Mesendoderm (in vitro differentiated cells): ENCODE results near the gene NOVA1.

Experiments
- DNase-seq: peaks from one replicate; pipeline ENCODE4 v3.0.0; 2013
- H2AK5ac ChIP-seq: 2 replicates; pipeline ENCODE4 v1.6.1; 2013; ENCODE audit warnings: low read length, inconsistent platforms
- H2BK120ac ChIP-seq: 2 replicates; pipeline ENCODE4 v1.6.1; 2013; ENCODE audit warnings: low read depth, mild to moderate bottlenecking, low read length, moderate library complexity, mixed read lengths
- H2BK15ac ChIP-seq: replicated peaks from 2 replicates; pipeline ENCODE4 v1.6.1; 2013; ENCODE audit warnings: low read depth, mild to moderate bottlenecking, moderate library complexity
- H2BK5ac ChIP-seq: 2 replicates; pipeline ENCODE4 v1.6.1; 2013; ENCODE audit warnings: low read length, inconsistent platforms
- H3K18ac ChIP-seq: 2 replicates; pipeline ENCODE4 v1.6.1; 2013; ENCODE audit warnings: mild to moderate bottlenecking, low read length, mixed read lengths
- H3K23ac ChIP-seq: one replicate; pipeline ENCODE4 v1.6.1; 2013; ENCODE audit warnings: low read length
- H3K27ac ChIP-seq: 2 replicates; pipeline ENCODE4 v1.5.1; 2013; ENCODE audit warnings: low read depth, mild to moderate bottlenecking, inconsistent platforms, low read length, moderate library complexity
- H3K27me3 ChIP-seq: 2 replicates; pipeline ENCODE4 v1.6.1; 2013; ENCODE audit warnings: low read length, control low read depth, mild to moderate bottlenecking, inconsistent platforms; ENCODE audit not compliant: insufficient read depth, poor library complexity
- H3K36me3 ChIP-seq: 2 replicates; pipeline ENCODE4 v1.6.1; 2013; ENCODE audit warnings: low read length, inconsistent platforms; ENCODE audit not compliant: control insufficient read depth, insufficient read depth
- H3K4ac ChIP-seq: one replicate; pipeline ENCODE4 v1.6.1; 2013; ENCODE audit warnings: low read depth, mild to moderate bottlenecking, low read length, moderate library complexity
- H3K4me1 ChIP-seq: 2 replicates; pipeline ENCODE4 v1.6.1; 2013; ENCODE audit warnings: low read depth, low read length, inconsistent platforms; ENCODE audit not compliant: control insufficient read depth
- H3K4me2 ChIP-seq: 2 replicates; pipeline ENCODE4 v1.6.1; 2013; ENCODE audit warnings: low read length
- H3K4me3 ChIP-seq: 2 replicates; pipeline ENCODE4 v1.5.1; 2013; ENCODE audit warnings: mild to moderate bottlenecking, low read length
- H3K56ac ChIP-seq: one replicate; pipeline ENCODE4 v1.6.1; 2013; ENCODE audit warnings: low read length
- H3K79me1 ChIP-seq: 2 replicates; pipeline ENCODE4 v1.6.1; 2013; ENCODE audit warnings: low read length, inconsistent platforms
- H3K79me2 ChIP-seq: 2 replicates; pipeline ENCODE4 v1.6.1; 2013; ENCODE audit warnings: mild to moderate bottlenecking, low read length; ENCODE audit not compliant: control insufficient read depth, insufficient read depth
- H3K9ac ChIP-seq: 2 replicates; pipeline ENCODE4 v1.6.1; 2013; ENCODE audit warnings: low read length, inconsistent platforms
- H4K5ac ChIP-seq: one replicate; pipeline ENCODE4 v1.6.1; 2013; ENCODE audit warnings: low read length
- H4K8ac ChIP-seq: one replicate; pipeline ENCODE4 v1.6.1; 2013; ENCODE audit warnings: low read depth, mild to moderate bottlenecking, control low read depth, low read length, moderate library complexity
- WGBS: extraction: QIAGEN DNeasy Blood & Tissue Kit; methylation state at CpG from one replicate; pipeline ENCODE4 v1.1.7; 2013; ENCODE audit warnings: low lambda C conversion rate, missing lambda C conversion rate; ENCODE audit not compliant: insufficient coverage; ENCODE audit errors: extremely low coverage; 5-methylcytosine and 5-hydroxymethylcytosine counted together

Gene NOVA1

GRCh38 chr14:26517771-26518170 is 80.1 kb downstream of the NOVA1 start:
- no peak overlapping the region for H4K5ac ChIP-seq
- no peak overlapping the region for H3K4me2 ChIP-seq
- no peaks in the 10 kb centered on the region for H3K4me1 ChIP-seq
- H2BK15ac ChIP-seq = no peak overlapping the region
- H3K18ac ChIP-seq = no peak overlapping the region
- H3K4ac ChIP-seq = no peak overlapping the region
- no peak overlapping the region for H2BK5ac ChIP-seq
- no peak overlapping the region for H3K23ac ChIP-seq
- H4K8ac ChIP-seq = no peak overlapping the region
- H3K79me1 ChIP-seq = no peaks in the 10 kb centered on the region
- no peak overlapping the region for H2AK5ac ChIP-seq
- DNase-seq = no peak
- no peak overlapping the region for H2BK120ac ChIP-seq
- H3K9ac ChIP-seq = no peak overlapping the region
- H3K36me3 ChIP-seq = no peaks in the 10 kb centered on the region
- H3K56ac ChIP-seq = no peak overlapping the region
- no peaks in the 10 kb centered on the region for H3K79me2 ChIP-seq
- H3K27ac ChIP-seq = no peak overlapping the region
- H3K27me3 ChIP-seq = no peaks in the 10 kb centered on the region
- no peak overlapping the region for H3K4me3 ChIP-seq

GRCh38 chr14:26500028-26500427 is 97.8 kb downstream of the NOVA1 start:
- peak; percentile 4 for DNase-seq
- no peak overlapping the region for H3K4ac ChIP-seq
- no peak overlapping the region for H3K9ac ChIP-seq
- no peak overlapping the region for H3K27ac ChIP-seq
- H2BK120ac ChIP-seq = no peak overlapping the region
- H2BK15ac ChIP-seq = no peak overlapping the region
- peaks cover 2% of the 10 kb centered on the region for H3K4me1 ChIP-seq
- no peaks in the 10 kb centered on the region for H3K79me1 ChIP-seq
- H3K23ac ChIP-seq = no peak overlapping the region
- no peak overlapping the region for H4K8ac ChIP-seq
- H3K36me3 ChIP-seq = no peaks in the 10 kb centered on the region
- H2AK5ac ChIP-seq = no peak overlapping the region
- no peak overlapping the region for H3K18ac ChIP-seq
- H3K4me2 ChIP-seq = no peak overlapping the region
- H2BK5ac ChIP-seq = no peak overlapping the region
- H3K27me3 ChIP-seq = no peaks in the 10 kb centered on the region
- H3K79me2 ChIP-seq = no peaks in the 10 kb centered on the region
- no peak overlapping the region for H4K5ac ChIP-seq
- H3K4me3 ChIP-seq = no peak overlapping the region
- WGBS = no CpG with 5 or more reads among the region's 2 CpGs
- no peak overlapping the region for H3K56ac ChIP-seq

GRCh38 chr14:26499546-26499945 is 98.3 kb downstream of the NOVA1 start:
- Histone ChIP-seq H3K23ac (no peak overlapping the region), H2BK120ac (no peak overlapping the region), H3K4ac (no peak overlapping the region), H3K36me3 (no peaks in the 10 kb centered on the region), H3K4me3 (no peak overlapping the region), H2BK5ac (no peak overlapping the region), H3K27ac (no peak overlapping the region), H3K27me3 (no peaks in the 10 kb centered on the region), H4K5ac (no peak overlapping the region), H3K79me2 (no peaks in the 10 kb centered on the region), H3K9ac (no peak overlapping the region), H3K79me1 (no peaks in the 10 kb centered on the region), H2BK15ac (no peak overlapping the region), H3K18ac (no peak overlapping the region), H3K4me2 (no peak overlapping the region), H3K56ac (no peak overlapping the region), H3K4me1 (peaks cover 2% of the 10 kb centered on the region), H2AK5ac (no peak overlapping the region), H4K8ac (no peak overlapping the region)
- DNase-seq = no peak
- WGBS = no CpG with 5 or more reads among the region's 2 CpGs

GRCh38 chr14:26486922-26487321 is 110.9 kb downstream of the NOVA1 start:
- no peak overlapping the region for H2BK5ac ChIP-seq
- no peak overlapping the region for H2BK120ac ChIP-seq
- H3K23ac ChIP-seq = no peak overlapping the region
- DNase-seq = no peak
- no peak overlapping the region for H2AK5ac ChIP-seq
- no peak overlapping the region for H3K4me3 ChIP-seq
- H3K36me3 ChIP-seq = no peaks in the 10 kb centered on the region
- H3K27ac ChIP-seq = no peak overlapping the region
- no peaks in the 10 kb centered on the region for H3K27me3 ChIP-seq
- H3K4me1 ChIP-seq = no peaks in the 10 kb centered on the region
- no peak overlapping the region for H4K8ac ChIP-seq
- H3K79me2 ChIP-seq = no peaks in the 10 kb centered on the region
- H3K4me2 ChIP-seq = no peak overlapping the region
- no CpG with 5 or more reads among the region's 3 CpGs for WGBS
- no peak overlapping the region for H3K9ac ChIP-seq
- no peak overlapping the region for H3K18ac ChIP-seq
- H2BK15ac ChIP-seq = no peak overlapping the region
- H3K79me1 ChIP-seq = no peaks in the 10 kb centered on the region
- H3K56ac ChIP-seq = no peak overlapping the region
- no peak overlapping the region for H3K4ac ChIP-seq
- H4K5ac ChIP-seq = no peak overlapping the region

GRCh38 chr14:26484562-26484961 is 113.3 kb downstream of the NOVA1 start:
- H2BK120ac ChIP-seq = no peak overlapping the region
- DNase-seq = no peak
- H3K27ac ChIP-seq = no peak overlapping the region
- no peak overlapping the region for H3K9ac ChIP-seq
- no peaks in the 10 kb centered on the region for H3K27me3 ChIP-seq
- no peak overlapping the region for H3K23ac ChIP-seq
- H3K36me3 ChIP-seq = no peaks in the 10 kb centered on the region
- H3K79me1 ChIP-seq = no peaks in the 10 kb centered on the region
- H3K56ac ChIP-seq = no peak overlapping the region
- H3K79me2 ChIP-seq = no peaks in the 10 kb centered on the region
- no peak overlapping the region for H3K4ac ChIP-seq
- no peak overlapping the region for H2BK5ac ChIP-seq
- no peak overlapping the region for H3K18ac ChIP-seq
- H3K4me3 ChIP-seq = no peak overlapping the region
- no peak overlapping the region for H2AK5ac ChIP-seq
- no peaks in the 10 kb centered on the region for H3K4me1 ChIP-seq
- no peak overlapping the region for H3K4me2 ChIP-seq
- no peak overlapping the region for H4K8ac ChIP-seq
- WGBS = no CpG with 5 or more reads among the region's 2 CpGs
- H4K5ac ChIP-seq = no peak overlapping the region
- no peak overlapping the region for H2BK15ac ChIP-seq

GRCh38 chr14:26478967-26479366 is 118.9 kb downstream of the NOVA1 start:
- no peak overlapping the region for H3K9ac ChIP-seq

More at GRCh38 chr14:26478967-26479366, 118.9 kb downstream of the NOVA1 start:
- Histone ChIP-seq H3K4me3 (no peak overlapping the region), H3K4ac (no peak overlapping the region), H3K56ac (no peak overlapping the region), H3K36me3 (no peaks in the 10 kb centered on the region), H2BK120ac (no peak overlapping the region), H4K8ac (no peak overlapping the region), H3K27me3 (no peaks in the 10 kb centered on the region), H3K18ac (no peak overlapping the region), H3K79me1 (no peaks in the 10 kb centered on the region), H2BK5ac (no peak overlapping the region), H3K4me2 (no peak overlapping the region), H2AK5ac (no peak overlapping the region), H3K4me1 (no peaks in the 10 kb centered on the region), H3K79me2 (no peaks in the 10 kb centered on the region), H4K5ac (no peak overlapping the region), H2BK15ac (no peak overlapping the region), H3K23ac (no peak overlapping the region), H3K27ac (no peak overlapping the region)
- WGBS = no CpG with 5 or more reads among the region's 4 CpGs
- no peak for DNase-seq
